ENCODE results near the gene EMC8.
A peak's percentile ranks its signal among the peaks of the same experiment; 100 is the strongest.

The EMC8 gene

DNA sequence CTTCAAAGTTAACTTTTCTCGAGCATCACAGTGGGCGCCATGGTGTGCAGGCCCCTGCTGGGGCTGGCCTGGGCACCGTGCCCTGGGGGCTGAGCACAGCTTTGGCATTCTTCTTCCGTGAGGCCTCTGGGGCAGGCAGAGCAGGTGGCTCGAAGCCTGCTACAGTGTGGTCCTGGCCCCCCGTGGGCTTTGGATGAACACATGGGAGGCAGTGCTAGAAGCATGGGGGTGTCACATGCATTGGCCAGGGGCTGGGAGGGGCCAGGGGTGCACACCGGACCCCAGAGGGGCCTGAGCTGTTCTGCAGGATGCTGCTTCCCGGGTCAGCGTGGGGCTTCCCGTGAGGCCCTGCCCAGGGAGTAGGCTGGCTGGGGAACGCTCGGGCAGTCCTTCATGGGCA is 36.4 kb downstream of the EMC8 start:
- Histone ChIP-seq H3K27ac (ENCODE audit: low read depth in 2 of 2, low read length in 2 of 2) (no peak overlapping the region), H3K4me1 (ENCODE audit: control insufficient read depth in 2 of 2, insufficient read depth in 2 of 2, low read length in 2 of 2) (no peaks in the 10 kb centered on the region), H3K27me3 (ENCODE audit: control insufficient read depth in 2 of 2, insufficient read depth in 2 of 2, low read length in 2 of 2) (peaks cover 2 to 10% of the 10 kb centered on the region in 2 donors), H3K9ac (ENCODE audit: low read depth in 1 of 2, low read length in 2 of 2) (no peak overlapping the region), H3K9me3 (ENCODE audit: control insufficient read depth in 2 of 2, low read length in 2 of 2) (no peaks in the 10 kb centered on the region), H3K36me3 (ENCODE audit: control insufficient read depth in 2 of 2, insufficient read depth in 2 of 2, low read length in 2 of 2) (no peaks in the 10 kb centered on the region), H3K4me3 (ENCODE audit: low read length in 2 of 2) (no peak overlapping the region)

DNA sequence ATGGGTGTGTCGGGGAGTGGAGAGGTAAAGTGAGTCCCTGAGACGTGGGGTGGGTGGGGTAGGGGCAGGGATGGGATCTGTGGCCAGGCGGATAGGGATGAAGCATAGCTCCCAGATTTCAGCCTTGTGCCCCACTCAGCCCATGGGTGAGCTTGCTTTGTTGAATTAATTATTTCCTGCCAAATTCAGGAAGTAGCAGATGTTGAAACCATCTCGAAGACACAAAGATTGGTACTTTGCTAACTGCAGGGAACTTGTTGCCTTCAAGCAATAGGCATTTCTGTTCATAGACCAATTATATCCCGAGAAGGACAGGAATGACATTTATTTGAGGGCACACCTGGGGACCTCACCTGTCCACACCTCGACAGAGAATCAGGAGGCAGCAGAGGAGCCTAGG is 37.5 kb downstream of the EMC8 start:
- H3K9ac ChIP-seq (ENCODE audit: low read depth in 1 of 2, low read length in 2 of 2): no peak overlapping the region
- no peaks in the 10 kb centered on the region for H3K9me3 ChIP-seq (ENCODE audit: control insufficient read depth in 2 of 2, low read length in 2 of 2)
- H3K4me3 ChIP-seq (ENCODE audit: low read length in 2 of 2): no peak overlapping the region
- no peak overlapping the region for H3K27ac ChIP-seq (ENCODE audit: low read depth in 2 of 2, low read length in 2 of 2)
- H3K4me1 ChIP-seq (ENCODE audit: control insufficient read depth in 2 of 2, insufficient read depth in 2 of 2, low read length in 2 of 2): no peaks in the 10 kb centered on the region
- H3K27me3 ChIP-seq (ENCODE audit: control insufficient read depth in 2 of 2, insufficient read depth in 2 of 2, low read length in 2 of 2): peaks cover 2 to 10% of the 10 kb centered on the region in 2 donors
- H3K36me3 ChIP-seq (ENCODE audit: control insufficient read depth in 2 of 2, insufficient read depth in 2 of 2, low read length in 2 of 2): no peaks in the 10 kb centered on the region

DNA sequence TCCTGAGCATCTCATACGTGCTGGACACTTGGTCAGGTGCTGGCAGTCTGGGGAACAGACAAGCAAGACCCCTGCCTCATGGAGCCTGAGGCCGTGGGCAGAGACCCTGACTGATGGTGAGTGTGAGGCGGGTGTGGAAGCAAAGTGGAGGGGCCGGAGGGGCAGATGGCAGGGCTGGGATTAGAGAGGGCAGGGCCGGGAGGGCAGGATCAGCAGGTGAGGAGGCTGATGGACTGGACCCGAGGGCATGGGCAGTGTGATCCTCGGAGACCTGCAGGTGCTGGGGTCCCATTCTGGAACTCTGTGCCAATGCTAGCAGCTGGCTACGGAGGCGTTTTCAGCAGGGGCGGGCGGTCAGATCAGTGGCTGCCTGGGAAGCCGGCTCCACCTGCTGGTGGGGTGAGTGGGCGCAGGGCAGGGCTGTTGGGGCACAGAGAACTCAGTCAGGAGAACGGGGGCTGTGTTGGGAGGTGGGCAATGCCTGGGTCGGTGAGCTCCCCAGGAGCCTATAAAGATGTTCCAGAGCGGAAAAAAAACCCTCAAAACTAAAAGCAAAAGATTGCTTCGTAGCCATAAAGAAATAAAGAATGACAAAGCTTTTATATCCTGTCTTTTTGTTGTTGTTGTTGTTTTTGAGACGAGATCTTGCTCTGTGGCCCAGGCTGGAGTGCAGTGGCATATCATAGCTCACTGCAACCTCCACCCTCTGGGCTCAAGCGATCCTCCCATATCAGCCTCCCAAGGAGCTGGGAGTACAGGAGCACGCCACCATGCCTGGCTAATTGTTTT is 39.5 kb downstream of the EMC8 start:
- Histone ChIP-seq H3K36me3 (ENCODE audit: control insufficient read depth in 2 of 2, insufficient read depth in 2 of 2, low read length in 2 of 2) (no peaks in the 10 kb centered on the region), H3K4me3 (ENCODE audit: low read length in 2 of 2) (no peak overlapping the region), H3K27me3 (ENCODE audit: control insufficient read depth in 2 of 2, insufficient read depth in 2 of 2, low read length in 2 of 2) (peaks cover 2 to 10% of the 10 kb centered on the region in 2 donors)

DNA sequence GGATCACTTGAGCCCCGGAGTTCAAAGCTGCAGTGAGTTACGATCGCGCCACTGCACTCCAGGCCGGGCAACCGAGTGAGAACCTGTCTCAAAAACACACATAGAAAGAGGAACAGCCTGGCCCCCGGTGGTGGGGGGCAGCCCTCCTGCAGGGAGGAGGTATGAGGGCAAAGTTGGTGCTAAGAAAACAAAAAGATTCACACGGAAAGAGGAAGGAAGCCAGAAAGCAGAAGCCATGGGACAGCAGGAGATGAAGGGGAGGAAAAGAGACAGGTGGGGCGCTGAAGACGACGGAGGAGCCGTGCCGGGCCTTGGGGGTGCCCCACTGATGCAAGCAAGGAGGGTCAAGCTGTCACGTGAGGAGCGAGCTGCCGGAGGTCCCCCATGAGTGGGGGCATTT is 40.2 kb downstream of the EMC8 start:
- no peaks in the 10 kb centered on the region for H3K36me3 ChIP-seq (ENCODE audit: control insufficient read depth in 2 of 2, insufficient read depth in 2 of 2, low read length in 2 of 2)
- H3K9me3 ChIP-seq (ENCODE audit: control insufficient read depth in 2 of 2, low read length in 2 of 2): no peaks in the 10 kb centered on the region
- peaks cover under 1 to 7% of the 10 kb centered on the region in 2 donors for H3K4me1 ChIP-seq (ENCODE audit: control insufficient read depth in 2 of 2, insufficient read depth in 2 of 2, low read length in 2 of 2)
- H3K27me3 ChIP-seq (ENCODE audit: control insufficient read depth in 2 of 2, insufficient read depth in 2 of 2, low read length in 2 of 2): peaks cover 2 to 12% of the 10 kb centered on the region in 2 donors
- H3K27ac ChIP-seq (ENCODE audit: low read depth in 2 of 2, low read length in 2 of 2): no peak overlapping the region
- H3K4me3 ChIP-seq (ENCODE audit: low read length in 2 of 2): no peak overlapping the region
- H3K9ac ChIP-seq (ENCODE audit: low read depth in 1 of 2, low read length in 2 of 2): no peak overlapping the region

More for the DNA sequence above, 39.5 kb downstream of the EMC8 start:
- Histone ChIP-seq H3K9me3 (ENCODE audit: control insufficient read depth in 2 of 2, low read length in 2 of 2) (no peaks in the 10 kb centered on the region), H3K4me1 (ENCODE audit: control insufficient read depth in 2 of 2, insufficient read depth in 2 of 2, low read length in 2 of 2) (no peaks in the 10 kb centered on the region), H3K27ac (ENCODE audit: low read depth in 2 of 2, low read length in 2 of 2) (no peak overlapping the region), H3K9ac (ENCODE audit: low read depth in 1 of 2, low read length in 2 of 2) (no peak overlapping the region)

DNA sequence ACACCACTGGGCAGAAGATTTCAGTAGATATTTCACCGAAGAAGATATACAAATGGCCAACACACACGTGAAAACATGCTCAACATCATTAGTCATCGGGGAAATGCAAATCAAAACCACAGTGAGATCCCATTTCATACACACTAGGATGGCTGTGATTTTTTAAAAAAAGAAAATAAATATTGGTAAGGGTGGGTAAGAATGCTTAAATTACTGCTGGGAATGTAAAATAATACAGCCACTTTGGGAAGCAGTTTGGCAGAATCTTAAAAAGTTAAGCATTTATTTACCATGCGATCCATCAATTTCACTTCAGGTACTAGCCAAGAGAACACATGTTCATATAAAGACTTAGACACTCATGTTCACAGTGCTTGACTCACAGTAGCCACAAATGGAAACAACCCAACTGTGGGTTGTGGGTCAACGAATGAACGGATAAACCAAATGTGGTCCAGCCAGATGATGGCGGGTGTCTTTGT is 42.0 kb downstream of the EMC8 start:
- peaks cover 10 to 12% of the 10 kb centered on the region in 2 donors for H3K4me1 ChIP-seq (ENCODE audit: control insufficient read depth in 2 of 2, insufficient read depth in 2 of 2, low read length in 2 of 2)
- peak overlapping the region; percentile 38 to 77 for H3K27ac ChIP-seq (ENCODE audit: low read depth in 2 of 2, low read length in 2 of 2)
- no peaks in the 10 kb centered on the region for H3K9me3 ChIP-seq (ENCODE audit: control insufficient read depth in 2 of 2, low read length in 2 of 2)
- peaks cover 2 to 22% of the 10 kb centered on the region in 2 donors for H3K27me3 ChIP-seq (ENCODE audit: control insufficient read depth in 2 of 2, insufficient read depth in 2 of 2, low read length in 2 of 2)
- H3K36me3 ChIP-seq (ENCODE audit: control insufficient read depth in 2 of 2, insufficient read depth in 2 of 2, low read length in 2 of 2): no peaks in the 10 kb centered on the region
- H3K4me3 ChIP-seq (ENCODE audit: low read length in 2 of 2): no peak overlapping the region
- no peak overlapping the region for H3K9ac ChIP-seq (ENCODE audit: low read depth in 1 of 2, low read length in 2 of 2)

DNA sequence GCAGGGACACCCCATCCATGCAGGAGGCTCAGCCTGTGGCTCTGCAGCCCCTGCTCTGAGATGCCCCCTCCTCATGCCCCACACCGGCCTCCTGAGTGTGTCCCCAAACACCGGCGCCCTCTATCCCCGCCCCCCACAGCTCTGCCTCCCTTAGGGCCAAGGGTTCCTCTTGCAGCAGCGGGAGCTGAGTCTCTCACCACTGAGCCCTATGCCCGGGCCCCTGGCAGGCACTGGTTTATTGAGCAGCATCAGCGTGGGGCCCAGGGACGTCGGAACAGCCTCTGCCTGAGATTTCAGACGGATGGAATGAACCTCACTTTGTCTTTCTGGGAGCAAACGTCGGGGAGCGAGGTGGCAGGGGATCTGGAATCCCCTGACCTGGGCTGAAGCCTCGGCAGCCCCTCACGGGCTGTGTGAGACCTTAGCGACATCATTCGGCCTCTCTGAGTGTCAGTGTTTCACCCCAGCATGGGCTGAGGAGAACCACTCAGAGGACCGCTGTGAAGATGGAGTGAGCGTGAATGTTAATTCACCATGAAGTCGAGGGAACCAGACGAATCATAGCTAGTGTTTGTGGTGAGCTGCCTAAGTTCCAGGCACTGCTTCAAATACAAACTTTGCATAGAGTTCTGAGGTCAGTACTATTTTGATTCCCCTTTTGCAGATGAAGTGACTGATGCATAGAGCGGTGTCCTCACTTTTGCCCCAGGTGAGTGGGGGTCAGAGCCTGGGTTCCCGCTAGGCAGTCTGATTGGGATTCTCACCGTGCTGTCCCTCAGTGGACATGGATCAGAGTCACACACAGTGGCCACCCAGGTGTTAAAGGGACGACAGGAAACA is 43.2 kb downstream of the EMC8 start:
- peak overlapping the region; percentile 5 for H3K9ac ChIP-seq (ENCODE audit: low read depth in 1 of 2, low read length in 2 of 2)
- H3K36me3 ChIP-seq (ENCODE audit: control insufficient read depth in 2 of 2, insufficient read depth in 2 of 2, low read length in 2 of 2): no peaks in the 10 kb centered on the region
- H3K9me3 ChIP-seq (ENCODE audit: control insufficient read depth in 2 of 2, low read length in 2 of 2): no peaks in the 10 kb centered on the region
- H3K27me3 ChIP-seq (ENCODE audit: control insufficient read depth in 2 of 2, insufficient read depth in 2 of 2, low read length in 2 of 2): peaks cover 10 to 30% of the 10 kb centered on the region in 2 donors
- peak overlapping the region; percentile 38 to 77 for H3K27ac ChIP-seq (ENCODE audit: low read depth in 2 of 2, low read length in 2 of 2)
- peaks cover 10 to 23% of the 10 kb centered on the region in 2 donors for H3K4me1 ChIP-seq (ENCODE audit: control insufficient read depth in 2 of 2, insufficient read depth in 2 of 2, low read length in 2 of 2)
- no peak overlapping the region for H3K4me3 ChIP-seq (ENCODE audit: low read length in 2 of 2)

DNA sequence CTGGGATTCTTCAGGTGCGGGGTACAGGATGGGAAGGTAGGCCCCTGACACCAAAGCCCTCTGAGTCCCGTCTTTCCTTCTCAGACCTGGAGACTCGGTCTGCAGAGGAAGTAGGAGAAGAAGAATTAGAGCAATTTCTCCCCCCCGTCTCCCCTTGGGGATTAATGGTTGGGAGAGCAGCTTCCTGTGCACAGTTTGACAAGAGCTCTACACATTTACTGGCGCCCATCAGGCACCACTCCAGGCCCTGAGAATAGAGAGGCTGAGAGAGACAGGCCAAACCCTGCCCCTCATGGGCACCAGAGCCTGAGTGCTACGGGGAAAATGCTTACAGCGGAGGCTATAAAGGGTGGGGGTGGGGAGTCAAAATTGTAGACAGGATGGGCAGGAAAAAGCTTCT is 44.9 kb downstream of the EMC8 start:
- Histone ChIP-seq H3K27me3 (ENCODE audit: control insufficient read depth in 2 of 2, insufficient read depth in 2 of 2, low read length in 2 of 2) (peaks cover 16 to 38% of the 10 kb centered on the region in 2 donors), H3K4me3 (ENCODE audit: low read length in 2 of 2) (no peak overlapping the region), H3K36me3 (ENCODE audit: control insufficient read depth in 2 of 2, insufficient read depth in 2 of 2, low read length in 2 of 2) (no peaks in the 10 kb centered on the region), H3K9ac (ENCODE audit: low read depth in 1 of 2, low read length in 2 of 2) (no peak overlapping the region), H3K27ac (ENCODE audit: low read depth in 2 of 2, low read length in 2 of 2) (peak overlapping the region in 1 of 2 donors; percentile 6), H3K9me3 (ENCODE audit: control insufficient read depth in 2 of 2, low read length in 2 of 2) (no peaks in the 10 kb centered on the region), H3K4me1 (ENCODE audit: control insufficient read depth in 2 of 2, insufficient read depth in 2 of 2, low read length in 2 of 2) (peaks cover 18 to 36% of the 10 kb centered on the region in 2 donors)

DNA sequence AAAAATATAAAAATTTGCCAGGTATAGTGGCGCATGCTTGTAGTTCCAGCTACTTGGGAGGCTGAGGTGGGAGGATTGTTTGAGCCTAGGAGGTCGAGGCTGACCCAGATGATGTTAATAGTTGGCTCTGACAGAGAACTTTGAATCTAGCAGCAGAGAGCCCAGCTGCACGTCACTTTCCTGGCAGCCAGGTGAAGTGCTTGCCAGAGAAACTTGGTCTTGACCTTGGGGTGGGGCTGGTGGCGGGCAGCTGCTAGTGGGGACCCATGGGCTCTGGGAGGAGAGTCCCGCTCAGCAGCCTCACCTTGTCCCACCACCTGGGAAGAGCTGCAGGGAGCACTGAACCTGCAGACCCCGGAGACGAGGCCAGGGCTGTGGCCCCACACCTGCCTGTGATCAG is 45.4 kb downstream of the EMC8 start:
- Histone ChIP-seq H3K27me3 (ENCODE audit: control insufficient read depth in 2 of 2, insufficient read depth in 2 of 2, low read length in 2 of 2) (peaks cover 17 to 38% of the 10 kb centered on the region in 2 donors), H3K9me3 (ENCODE audit: control insufficient read depth in 2 of 2, low read length in 2 of 2) (no peaks in the 10 kb centered on the region), H3K9ac (ENCODE audit: low read depth in 1 of 2, low read length in 2 of 2) (no peak overlapping the region), H3K36me3 (ENCODE audit: control insufficient read depth in 2 of 2, insufficient read depth in 2 of 2, low read length in 2 of 2) (no peaks in the 10 kb centered on the region), H3K4me3 (ENCODE audit: low read length in 2 of 2) (no peak overlapping the region), H3K4me1 (ENCODE audit: control insufficient read depth in 2 of 2, insufficient read depth in 2 of 2, low read length in 2 of 2) (peaks cover 18 to 36% of the 10 kb centered on the region in 2 donors), H3K27ac (ENCODE audit: low read depth in 2 of 2, low read length in 2 of 2) (no peak overlapping the region)

DNA sequence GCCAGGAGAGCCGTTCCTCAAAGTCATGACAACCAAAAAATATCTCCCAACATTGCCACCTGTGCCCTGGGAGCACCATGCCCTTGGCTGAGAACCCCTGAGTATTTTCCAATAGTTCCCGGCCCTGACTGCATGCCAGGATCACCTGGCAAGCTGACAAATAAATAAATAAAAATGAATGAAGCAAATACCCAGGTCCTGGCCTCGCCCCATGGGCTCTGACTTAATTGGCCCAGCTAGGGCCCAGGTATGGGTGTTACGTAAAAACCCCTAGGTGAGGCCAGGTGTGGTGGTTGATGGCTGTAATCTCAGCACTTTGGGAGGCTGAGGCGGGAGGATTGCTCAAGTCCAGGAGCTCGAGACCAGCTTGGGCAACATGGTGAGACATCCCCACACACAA is 45.8 kb downstream of the EMC8 start:
- no peak overlapping the region for H3K4me3 ChIP-seq (ENCODE audit: low read length in 2 of 2)
- peaks cover 17 to 38% of the 10 kb centered on the region in 2 donors for H3K27me3 ChIP-seq (ENCODE audit: control insufficient read depth in 2 of 2, insufficient read depth in 2 of 2, low read length in 2 of 2)
- no peak overlapping the region for H3K9ac ChIP-seq (ENCODE audit: low read depth in 1 of 2, low read length in 2 of 2)
- H3K27ac ChIP-seq (ENCODE audit: low read depth in 2 of 2, low read length in 2 of 2): no peak overlapping the region
- H3K4me1 ChIP-seq (ENCODE audit: control insufficient read depth in 2 of 2, insufficient read depth in 2 of 2, low read length in 2 of 2): peaks cover 18 to 36% of the 10 kb centered on the region in 2 donors
- no peaks in the 10 kb centered on the region for H3K9me3 ChIP-seq (ENCODE audit: control insufficient read depth in 2 of 2, low read length in 2 of 2)
- no peaks in the 10 kb centered on the region for H3K36me3 ChIP-seq (ENCODE audit: control insufficient read depth in 2 of 2, insufficient read depth in 2 of 2, low read length in 2 of 2)
